Activated naive CD8-positive, alpha-beta T cell treated with anti-CD3 and anti-CD28 coated beads, Interleukin-2, amount 10 ng/mL, durations not matched to agents 7 days and 5 days (primary cell): ENCODE data around the gene RCE1. TPM values are rescaled to one million over a fixed set of nuclear protein-coding genes. Genes with fewer than 3 reads are reported as not detected.

Source experiments
- ATAC-seq: fragments of 150-1000 bp; cut with Tn5 transposase; one replicate; pipeline ENCODE4 v1.10.0; 2021; ENCODE audit warnings: low read depth, moderate library complexity
- POLR2A ChIA-PET: fragments of 350-600 bp; sonication (Branson Sonifier 250); formaldehyde crosslinking; loops from one replicate; lab custom pipeline; 2021; ENCODE audit warnings: antibody characterized with exemption; lab: Charles Lee
- DNase-seq: peaks from one replicate; pipeline ENCODE4 v3.0.0; 2021
- H3K27ac Mint-ChIP-seq: one replicate; pipeline ENCODE4 v1.8.0; 2022; ENCODE audit warnings: mild to moderate bottlenecking, mixed read lengths
- H3K27me3 Mint-ChIP-seq: one replicate; pipeline ENCODE4 v1.8.0; 2022; ENCODE audit warnings: mild to moderate bottlenecking, moderate library complexity, mixed read lengths
- H3K36me3 Mint-ChIP-seq: one replicate; pipeline ENCODE4 v1.8.0; 2021; ENCODE audit warnings: mild to moderate bottlenecking, mixed read lengths
- H3K4me1 Mint-ChIP-seq: one replicate; pipeline ENCODE4 v1.8.0; 2021; ENCODE audit warnings: mixed read lengths
- H3K4me3 Mint-ChIP-seq: one replicate; pipeline ENCODE4 v1.8.0; 2022; ENCODE audit warnings: mild to moderate bottlenecking, moderate library complexity, mixed read lengths
- H3K9me3 Mint-ChIP-seq: one replicate; pipeline ENCODE4 v1.8.0; 2021; ENCODE audit warnings: mixed read lengths
- total RNA-seq, 2 experiments: library from RNA; stranded (reverse); gene quantifications; one replicate each; pipeline ENCODE4 v1.2.3, GENCODE V29; 2021

The RCE1 gene
- total RNA-seq, 2 experiments from 2014 or later = 23.0 to 27.2 TPM

GRCh38 chr11:66861774-66862558, 18.7 kb downstream of the RCE1 start:
- ATAC-seq (no peak), DNase-seq (no peak)
- POLR2A ChIA-PET = no interaction called here
- H3K4me3 Mint-ChIP-seq = no peak overlapping the region
- no peaks in the 10 kb centered on the region for H3K9me3 Mint-ChIP-seq
- no peak overlapping the region for H3K27ac Mint-ChIP-seq
- no peaks in the 10 kb centered on the region for H3K36me3 Mint-ChIP-seq
- H3K4me1 Mint-ChIP-seq = no peaks in the 10 kb centered on the region
- no peaks in the 10 kb centered on the region for H3K27me3 Mint-ChIP-seq

GRCh38 chr11:66862559-66863037, 19.4 kb downstream of the RCE1 start:
- DNase-seq (no peak), ATAC-seq (no peak)
- Mint-ChIP-seq H3K4me1 (no peaks in the 10 kb centered on the region), H3K27me3 (no peaks in the 10 kb centered on the region), H3K4me3 (no peak overlapping the region), H3K36me3 (no peaks in the 10 kb centered on the region), H3K9me3 (no peaks in the 10 kb centered on the region), H3K27ac (no peak overlapping the region)
- POLR2A ChIA-PET = no interaction called here

GRCh38 chr11:66863428-66864125, 20.3 kb downstream of the RCE1 start:
- peaks cover under 1% of the 10 kb centered on the region for H3K4me1 Mint-ChIP-seq
- no peak for DNase-seq
- H3K27me3 Mint-ChIP-seq = no peaks in the 10 kb centered on the region
- H3K27ac Mint-ChIP-seq = no peak overlapping the region
- H3K36me3 Mint-ChIP-seq = no peaks in the 10 kb centered on the region
- POLR2A ChIA-PET = no interaction called here
- no peaks in the 10 kb centered on the region for H3K9me3 Mint-ChIP-seq
- no peak for ATAC-seq
- no peak overlapping the region for H3K4me3 Mint-ChIP-seq

GRCh38 chr11:66864172-66864901, 21.1 kb downstream of the RCE1 start:
- POLR2A ChIA-PET = interaction anchor here (0.5 to 1.4 kb wide), 2 partner anchors 21 to 32 kb away, joined by 3 to 5 read pairs; partner anchors contain the start of gene RCE1
- no peaks in the 10 kb centered on the region for H3K9me3 Mint-ChIP-seq
- H3K27ac Mint-ChIP-seq = no peak overlapping the region
- H3K4me3 Mint-ChIP-seq = no peak overlapping the region
- ATAC-seq (no peak), DNase-seq (no peak)
- H3K4me1 Mint-ChIP-seq = peaks cover 6% of the 10 kb centered on the region
- H3K27me3 Mint-ChIP-seq = no peaks in the 10 kb centered on the region
- H3K36me3 Mint-ChIP-seq = no peaks in the 10 kb centered on the region

- H3K36me3 Mint-ChIP-seq = no peaks in the 10 kb centered on the region
- no peaks in the 10 kb centered on the region for H3K27me3 Mint-ChIP-seq
- DNase-seq (no peak), ATAC-seq (no peak)
- H3K4me3 Mint-ChIP-seq = no peak overlapping the region
- no peaks in the 10 kb centered on the region for H3K9me3 Mint-ChIP-seq
- peaks cover 6% of the 10 kb centered on the region for H3K4me1 Mint-ChIP-seq
- H3K27ac Mint-ChIP-seq = no peak overlapping the region
- POLR2A ChIA-PET = interaction anchor here (0.5 to 1.4 kb wide), 2 partner anchors 22 to 33 kb away, joined by 3 to 5 read pairs; partner anchors contain the start of gene RCE1
Observed at GRCh38 chr11:66864924-66865697, 21.9 kb downstream of the RCE1 start.

GRCh38 chr11:66866007-66866406, 22.8 kb downstream of the RCE1 start:
- ATAC-seq (no peak), DNase-seq (no peak)
- Mint-ChIP-seq H3K9me3 (no peaks in the 10 kb centered on the region), H3K4me1 (peaks cover 6% of the 10 kb centered on the region), H3K36me3 (no peaks in the 10 kb centered on the region), H3K27ac (no peak overlapping the region), H3K4me3 (no peak overlapping the region), H3K27me3 (no peaks in the 10 kb centered on the region)
- POLR2A ChIA-PET = no interaction called here

- no peak for DNase-seq
- Mint-ChIP-seq H3K4me1 (peaks cover 6% of the 10 kb centered on the region), H3K27ac (no peak overlapping the region), H3K27me3 (no peaks in the 10 kb centered on the region), H3K9me3 (no peaks in the 10 kb centered on the region), H3K4me3 (no peak overlapping the region), H3K36me3 (no peaks in the 10 kb centered on the region)
- POLR2A ChIA-PET = interaction anchor here (1.5 kb wide), 1 partner anchor 11 kb away, joined by 6 read pairs; no protein-coding TSS in a partner anchor
- no peak for ATAC-seq
Observed at GRCh38 chr11:66866511-66866986, 23.3 kb downstream of the RCE1 start.

- no peaks in the 10 kb centered on the region for H3K27me3 Mint-ChIP-seq
- H3K36me3 Mint-ChIP-seq = no peaks in the 10 kb centered on the region
- peaks cover 6% of the 10 kb centered on the region for H3K4me1 Mint-ChIP-seq
- POLR2A ChIA-PET = interaction anchor here (1.5 kb wide), 1 partner anchor 12 kb away, joined by 6 read pairs; no protein-coding TSS in a partner anchor
- H3K9me3 Mint-ChIP-seq = no peaks in the 10 kb centered on the region
- H3K4me3 Mint-ChIP-seq = no peak overlapping the region
- ATAC-seq = no peak
- DNase-seq = no peak
- H3K27ac Mint-ChIP-seq = no peak overlapping the region
Observed at GRCh38 chr11:66867425-66868040, 24.3 kb downstream of the RCE1 start.

- POLR2A ChIA-PET = no interaction called here
- H3K27me3 Mint-ChIP-seq = no peaks in the 10 kb centered on the region
- H3K9me3 Mint-ChIP-seq = no peaks in the 10 kb centered on the region
- ATAC-seq (no peak), DNase-seq (no peak)
- peak overlapping the region; percentile 3 for H3K4me3 Mint-ChIP-seq
- no peak overlapping the region for H3K27ac Mint-ChIP-seq
- H3K36me3 Mint-ChIP-seq = no peaks in the 10 kb centered on the region
- H3K4me1 Mint-ChIP-seq = peaks cover 6% of the 10 kb centered on the region
Observed at GRCh38 chr11:66868082-66868725, 25.0 kb downstream of the RCE1 start.

- Mint-ChIP-seq H3K36me3 (no peaks in the 10 kb centered on the region), H3K27ac (no peak overlapping the region), H3K4me1 (peaks cover 6% of the 10 kb centered on the region), H3K9me3 (no peaks in the 10 kb centered on the region), H3K4me3 (peak overlapping the region; percentile 3), H3K27me3 (no peaks in the 10 kb centered on the region)
- POLR2A ChIA-PET = no interaction called here
- ATAC-seq (peak; percentile 94), DNase-seq (peak; percentile 78)
Observed at GRCh38 chr11:66868726-66869566, 25.7 kb downstream of the RCE1 start.

GRCh38 chr11:66869567-66869870, 26.3 kb downstream of the RCE1 start:
- no peak overlapping the region for H3K4me3 Mint-ChIP-seq
- ATAC-seq = no peak

More at GRCh38 chr11:66869567-66869870, 26.3 kb downstream of the RCE1 start:
- no peak overlapping the region for H3K27ac Mint-ChIP-seq
- peaks cover 6% of the 10 kb centered on the region for H3K4me1 Mint-ChIP-seq
- H3K36me3 Mint-ChIP-seq = no peaks in the 10 kb centered on the region
- DNase-seq = no peak
- no peaks in the 10 kb centered on the region for H3K27me3 Mint-ChIP-seq
- no peaks in the 10 kb centered on the region for H3K9me3 Mint-ChIP-seq
- POLR2A ChIA-PET = interaction anchor here (0.8 kb wide), 1 partner anchor 27 kb away, joined by 3 read pairs; no protein-coding TSS in a partner anchor
